ENCODE results near the gene SLC41A3.

The SLC41A3 gene

DNA sequence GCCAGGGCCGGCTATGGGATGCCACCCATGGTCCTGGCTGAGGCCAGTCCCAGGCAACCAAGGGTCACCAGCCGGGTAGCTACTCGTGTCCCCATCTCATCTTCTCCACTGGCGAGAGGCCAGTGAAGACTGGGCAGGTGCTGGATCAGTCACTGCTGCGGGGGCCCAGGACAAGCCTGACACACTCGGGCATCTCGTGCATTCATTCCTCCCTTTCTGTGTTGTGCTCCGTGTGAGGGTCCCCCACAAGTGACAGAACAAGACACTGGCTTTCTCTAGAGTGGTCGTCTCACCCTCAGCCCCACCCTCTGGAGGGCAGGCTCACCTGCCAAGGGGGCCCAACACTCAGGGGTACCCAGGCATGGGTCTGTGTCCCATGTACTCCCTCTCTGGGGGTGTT lies 66.6 kb downstream of the SLC41A3 start:
- no peak overlapping the region for H3K4me3 ChIP-seq (ENCODE audit: low read depth, low read length)
- TF ChIP-seq CTCF (IDR thresholded peaks at IDR 0.05; ENCODE audit: low read depth, low read length), result no peak
- in situ Hi-C loops (cut with HindIII; ENCODE audit: low sequenced_read_pairs), result no loop called here
- no peak for DNase-seq (ENCODE audit: low read depth, low spot score)

- no peak for DNase-seq (ENCODE audit: low read depth, low spot score)
- no peak for TF ChIP-seq CTCF (IDR thresholded peaks at IDR 0.05; ENCODE audit: low read depth, low read length)
- H3K4me3 ChIP-seq (ENCODE audit: low read depth, low read length), result no peak overlapping the region
- in situ Hi-C loops (cut with HindIII; ENCODE audit: low sequenced_read_pairs), result no loop called here
These were observed 67.3 kb downstream of the SLC41A3 start for GRCh38 chr3:126016616-126017015.

DNA sequence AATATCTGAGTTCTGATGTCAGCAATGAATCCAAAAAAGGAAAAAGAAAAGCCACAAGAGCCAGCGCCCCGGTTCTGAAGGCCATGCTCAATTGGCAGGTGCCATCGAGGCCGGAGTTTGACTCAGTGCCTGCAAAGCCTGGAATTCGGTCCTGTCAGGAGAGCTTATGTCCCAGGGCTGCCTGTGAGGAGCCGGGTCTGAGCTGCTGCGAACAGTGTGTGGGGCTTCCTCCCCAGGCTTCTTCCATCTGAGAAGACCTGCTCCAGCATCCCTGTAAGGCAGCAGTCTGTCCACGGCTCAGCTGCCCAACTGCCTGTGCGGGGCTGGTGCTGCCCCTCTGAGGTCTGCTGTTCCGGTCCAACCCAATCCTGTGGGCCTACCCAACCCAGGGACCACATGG lies 68.8 kb downstream of the SLC41A3 start:
- no peak for DNase-seq (ENCODE audit: low read depth, low spot score)
- H3K4me3 ChIP-seq (ENCODE audit: low read depth, low read length), result no peak overlapping the region
- in situ Hi-C loops (cut with HindIII; ENCODE audit: low sequenced_read_pairs), result no loop called here
- TF ChIP-seq CTCF (IDR thresholded peaks at IDR 0.05; ENCODE audit: low read depth, low read length), result no peak

GRCh38 chr3:126014252-126014651 lies 69.7 kb downstream of the SLC41A3 start:
- no peak for TF ChIP-seq CTCF (IDR thresholded peaks at IDR 0.05; ENCODE audit: low read depth, low read length)
- in situ Hi-C loops (cut with HindIII; ENCODE audit: low sequenced_read_pairs), result no loop called here
- H3K4me3 ChIP-seq (ENCODE audit: low read depth, low read length), result no peak overlapping the region
- DNase-seq (ENCODE audit: low read depth, low spot score), result peak; percentile 17

DNA sequence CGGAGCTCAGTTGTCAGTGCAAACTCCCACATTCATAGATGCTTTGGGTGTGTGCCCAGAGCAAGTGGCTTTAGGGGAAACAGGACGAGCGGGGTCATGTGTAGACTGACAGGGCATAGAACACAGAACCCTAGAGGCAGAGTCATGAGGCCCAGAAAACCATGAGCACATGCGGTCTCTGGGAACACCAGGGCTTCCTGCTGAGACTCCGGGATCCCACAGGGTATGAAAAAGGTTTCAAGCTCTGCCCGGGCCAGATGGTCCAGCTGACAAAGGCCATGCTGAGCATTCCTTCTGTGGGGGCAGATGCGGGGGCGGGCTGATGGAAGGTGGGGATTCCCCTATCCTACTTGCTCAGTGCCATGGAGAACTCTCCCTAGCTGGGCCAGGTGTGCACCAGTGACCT lies 70.2 kb downstream of the SLC41A3 start:
- no peak for TF ChIP-seq CTCF (IDR thresholded peaks at IDR 0.05; ENCODE audit: low read depth, low read length)
- in situ Hi-C loops (cut with HindIII; ENCODE audit: low sequenced_read_pairs), result no loop called here
- peak; percentile 22 for DNase-seq (ENCODE audit: low read depth, low spot score)
- no peak overlapping the region for H3K4me3 ChIP-seq (ENCODE audit: low read depth, low read length)

DNA sequence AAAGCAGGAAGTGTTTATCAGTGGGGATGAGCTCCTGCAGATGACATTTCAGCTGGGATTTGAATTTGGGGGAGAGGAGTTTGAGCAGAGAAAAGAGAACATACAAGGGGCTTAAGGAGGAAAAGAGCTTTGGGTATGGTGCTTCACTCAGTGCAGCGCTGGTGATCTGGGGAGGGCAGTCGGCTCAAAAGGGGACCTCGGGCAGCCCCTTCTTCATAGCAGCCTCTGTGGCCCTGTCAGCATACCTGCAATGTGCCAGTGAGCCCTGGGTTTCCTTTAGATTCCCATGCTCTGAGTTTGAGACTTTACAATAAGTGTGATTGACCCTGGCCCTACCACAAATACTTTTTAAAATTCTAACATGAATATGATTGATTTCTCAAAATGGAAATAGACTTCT lies 74.7 kb downstream of the SLC41A3 start:
- no peak for DNase-seq (ENCODE audit: low read depth, low spot score)

More for the DNA sequence above, 74.7 kb downstream of the SLC41A3 start:
- in situ Hi-C loops (cut with HindIII; ENCODE audit: low sequenced_read_pairs), result no loop called here
- no peak overlapping the region for H3K4me3 ChIP-seq (ENCODE audit: low read depth, low read length)
- no peak for TF ChIP-seq CTCF (IDR thresholded peaks at IDR 0.05; ENCODE audit: low read depth, low read length)
